ENCODE measurements around the gene NOL11. TPM values are rescaled to one million over a fixed set of nuclear protein-coding genes. Genes with fewer than 3 reads are reported as not detected.

The NOL11 gene
- total RNA-seq, 4 donors from 2014 or later = 23.6 to 45.7 (median 27.3) TPM

GRCh38 chr17:67785504-67785903 is 67.8 kb downstream of the NOL11 start:
- TF ChIP-seq, protein P1, sequence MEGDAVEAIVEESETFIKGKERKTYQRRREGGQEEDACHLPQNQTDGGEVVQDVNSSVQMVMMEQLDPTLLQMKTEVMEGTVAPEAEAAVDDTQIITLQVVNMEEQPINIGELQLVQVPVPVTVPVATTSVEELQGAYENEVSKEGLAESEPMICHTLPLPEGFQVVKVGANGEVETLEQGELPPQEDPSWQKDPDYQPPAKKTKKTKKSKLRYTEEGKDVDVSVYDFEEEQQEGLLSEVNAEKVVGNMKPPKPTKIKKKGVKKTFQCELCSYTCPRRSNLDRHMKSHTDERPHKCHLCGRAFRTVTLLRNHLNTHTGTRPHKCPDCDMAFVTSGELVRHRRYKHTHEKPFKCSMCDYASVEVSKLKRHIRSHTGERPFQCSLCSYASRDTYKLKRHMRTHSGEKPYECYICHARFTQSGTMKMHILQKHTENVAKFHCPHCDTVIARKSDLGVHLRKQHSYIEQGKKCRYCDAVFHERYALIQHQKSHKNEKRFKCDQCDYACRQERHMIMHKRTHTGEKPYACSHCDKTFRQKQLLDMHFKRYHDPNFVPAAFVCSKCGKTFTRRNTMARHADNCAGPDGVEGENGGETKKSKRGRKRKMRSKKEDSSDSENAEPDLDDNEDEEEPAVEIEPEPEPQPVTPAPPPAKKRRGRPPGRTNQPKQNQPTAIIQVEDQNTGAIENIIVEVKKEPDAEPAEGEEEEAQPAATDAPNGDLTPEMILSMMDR (IDR thresholded peaks at IDR 0.05; ENCODE audit: low read depth) = no peak

Small RNAs within 50 kb of the gene (small RNA-seq; reads per million reads assigned to genes)
- 3.4 reads per million, percentile 64 among the genes with 10 or more reads in this experiment for gene SNORA38B

Other genes starting within 250 kb of the NOL11 start
- gene BPTF, start 107.6 kb downstream of the NOL11 start, total RNA-seq = 10 to 100 TPM; 64.4 to 95.9 (median 77.5) TPM